Activated naive CD4-positive, alpha-beta T cell treated with Interleukin-2 at 50 U/mL for 16 hours (primary cell): ENCODE data around the gene ANTXRL.
"Not testable (repeated sequence)": the region's sequence is repeated elsewhere in the genome, so short reads cannot be mapped to it uniquely, and the experiment has no call there.

Experiments
- DNase-seq: peaks from one replicate; pipeline ENCODE4 v3.0.0-alpha.2; 2020

ANTXRL gene

DNA sequence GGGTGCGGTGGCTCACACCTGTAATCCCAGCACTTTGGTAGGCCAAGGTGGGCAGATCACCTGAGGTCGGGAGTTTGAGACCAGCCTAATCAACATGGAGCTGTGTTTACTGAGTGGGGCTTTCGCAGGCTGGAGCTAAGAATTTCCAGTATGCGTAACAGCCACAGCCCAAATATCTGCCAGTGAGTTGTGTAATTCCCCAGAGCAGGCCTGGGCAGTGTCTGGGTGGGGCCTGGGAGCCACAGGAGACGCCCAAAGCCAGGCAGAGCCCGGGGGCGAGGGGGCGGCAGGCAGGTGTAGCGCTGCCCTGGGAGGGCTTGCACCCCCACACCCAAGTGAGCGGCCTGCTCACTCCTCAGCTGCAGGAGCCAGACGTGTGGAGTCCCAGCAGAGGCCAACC lies 88.6 kb downstream of the ANTXRL start, which contains the start of gene ANXA8L1:
Gene ANXA8L1, plus strand, starts transcription at position 371 of the 400 bp plus-strand sequence. CDS start 76 bp downstream, outside the sequence.
- DNase-seq, result not testable (repeated sequence)

DNA sequence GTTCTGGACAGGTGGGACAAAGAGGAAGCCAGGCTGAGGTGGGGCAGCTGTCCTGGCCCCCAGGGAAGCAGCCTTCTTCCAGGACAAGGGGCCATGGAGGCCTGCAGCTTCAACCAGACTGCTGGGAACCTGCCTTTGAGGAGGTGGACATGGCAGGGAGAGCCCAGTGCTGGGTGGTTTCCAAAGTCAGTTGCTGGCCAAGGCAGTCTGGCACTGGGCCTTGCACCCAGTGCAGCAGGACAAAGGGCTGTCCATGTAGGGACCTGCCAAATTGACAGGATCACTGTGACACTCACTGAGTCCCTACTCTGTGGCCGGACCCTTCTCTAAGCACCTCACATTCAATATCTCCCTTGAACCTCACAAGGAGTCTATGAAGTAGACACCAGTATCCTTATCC lies 90.2 kb downstream of the ANTXRL start:
- DNase-seq, result not testable (repeated sequence)

DNA sequence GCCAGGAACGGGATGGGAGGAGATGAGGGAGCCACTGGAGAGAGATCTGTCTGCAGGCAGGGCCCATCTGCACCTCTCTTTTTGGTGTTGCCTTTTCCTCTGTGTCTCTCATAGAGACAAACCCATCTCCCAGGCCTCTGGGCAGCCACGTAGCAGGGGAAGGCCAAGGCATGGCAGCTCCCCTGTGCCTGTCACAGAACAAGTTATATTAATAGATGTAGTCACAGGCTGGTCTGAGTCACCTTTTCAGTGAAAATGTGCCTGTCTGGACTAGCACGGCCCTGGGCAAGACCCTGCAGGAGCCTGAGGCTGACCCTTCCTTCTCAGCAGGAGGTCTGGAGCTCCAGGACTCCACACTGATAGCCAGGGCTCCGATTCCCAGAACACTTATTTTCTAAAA lies 90.9 kb downstream of the ANTXRL start:
- not testable (repeated sequence) for DNase-seq

DNA sequence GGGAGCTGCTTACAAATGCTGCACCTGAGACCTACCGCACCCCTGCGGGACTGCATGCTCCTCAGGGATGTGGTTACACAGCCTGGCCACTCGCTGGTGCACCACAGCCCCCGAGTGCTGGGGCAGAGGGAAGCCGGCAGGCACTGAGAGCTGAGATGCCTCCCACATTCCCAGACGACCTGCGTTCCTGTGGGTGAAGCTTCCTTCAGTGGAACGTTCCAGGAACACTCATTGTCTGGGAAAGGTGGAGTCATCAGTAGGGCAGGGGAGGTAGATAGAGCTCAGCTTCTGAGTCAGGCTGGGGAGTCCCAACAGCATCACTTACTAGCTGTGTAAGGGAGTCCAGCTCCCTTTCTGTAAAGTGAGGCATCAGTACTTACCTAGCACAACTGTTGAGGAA lies 91.3 kb downstream of the ANTXRL start:
- not testable (repeated sequence) for DNase-seq

DNA sequence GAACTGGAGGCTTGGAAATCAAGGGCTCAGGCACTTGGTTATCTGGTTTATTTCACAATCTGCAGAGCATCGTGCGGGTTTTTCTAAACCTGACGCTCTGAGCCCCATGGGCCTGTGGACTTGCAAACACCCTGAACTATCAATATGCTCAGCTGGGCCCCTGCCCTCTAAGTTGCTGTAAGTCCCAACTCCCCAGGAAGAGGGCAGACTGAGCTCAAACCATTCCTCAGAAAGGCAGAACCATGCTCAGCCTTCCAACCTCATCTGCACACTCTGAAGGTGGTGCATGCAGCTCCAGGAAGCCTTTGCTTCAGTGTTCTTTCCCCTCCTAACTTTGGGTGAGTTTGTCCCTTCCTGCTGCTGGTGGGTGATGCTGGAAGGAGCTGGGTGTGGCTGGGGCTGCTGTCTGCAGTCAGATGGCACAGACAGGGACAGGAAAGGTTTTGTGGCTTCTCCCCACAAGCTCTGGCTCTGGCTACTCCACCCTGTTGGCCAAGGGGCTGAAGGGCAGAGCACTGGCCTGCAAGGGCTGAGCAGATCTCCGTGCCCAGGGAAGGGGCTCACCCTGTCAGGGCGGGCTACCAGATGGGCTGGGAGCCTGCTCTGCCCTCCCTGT lies 92.5 kb downstream of the ANTXRL start:
- DNase-seq, result not testable (repeated sequence)
